ENCODE measurements around the gene LGALS3BP.
A peak's percentile ranks its signal among the peaks of the same experiment; 100 is the strongest.

The LGALS3BP gene

DNA sequence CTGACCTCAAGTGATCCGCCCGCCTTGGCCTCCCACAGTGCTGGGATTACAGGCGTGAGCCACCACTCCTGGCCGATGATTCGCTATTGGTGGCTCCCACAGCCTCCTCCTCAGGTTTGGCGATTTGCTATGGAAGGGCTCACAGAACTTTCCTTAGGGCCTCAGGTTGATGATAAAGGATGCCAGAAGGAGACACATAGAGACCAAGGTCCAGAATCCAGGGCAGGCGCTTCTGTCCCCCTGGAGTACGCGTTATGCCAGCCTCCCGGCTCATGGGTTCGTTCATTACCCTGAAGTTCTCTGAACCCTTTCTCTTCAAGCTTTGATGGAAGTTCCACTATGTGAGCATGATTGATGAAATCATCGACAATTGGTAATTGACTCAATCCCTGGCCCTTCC is 19.9 kb downstream of the LGALS3BP start:
- H3K4me3 ChIP-seq (ENCODE audit: low read depth, low read length), result no peak overlapping the region
- TF ChIP-seq, protein P1, sequence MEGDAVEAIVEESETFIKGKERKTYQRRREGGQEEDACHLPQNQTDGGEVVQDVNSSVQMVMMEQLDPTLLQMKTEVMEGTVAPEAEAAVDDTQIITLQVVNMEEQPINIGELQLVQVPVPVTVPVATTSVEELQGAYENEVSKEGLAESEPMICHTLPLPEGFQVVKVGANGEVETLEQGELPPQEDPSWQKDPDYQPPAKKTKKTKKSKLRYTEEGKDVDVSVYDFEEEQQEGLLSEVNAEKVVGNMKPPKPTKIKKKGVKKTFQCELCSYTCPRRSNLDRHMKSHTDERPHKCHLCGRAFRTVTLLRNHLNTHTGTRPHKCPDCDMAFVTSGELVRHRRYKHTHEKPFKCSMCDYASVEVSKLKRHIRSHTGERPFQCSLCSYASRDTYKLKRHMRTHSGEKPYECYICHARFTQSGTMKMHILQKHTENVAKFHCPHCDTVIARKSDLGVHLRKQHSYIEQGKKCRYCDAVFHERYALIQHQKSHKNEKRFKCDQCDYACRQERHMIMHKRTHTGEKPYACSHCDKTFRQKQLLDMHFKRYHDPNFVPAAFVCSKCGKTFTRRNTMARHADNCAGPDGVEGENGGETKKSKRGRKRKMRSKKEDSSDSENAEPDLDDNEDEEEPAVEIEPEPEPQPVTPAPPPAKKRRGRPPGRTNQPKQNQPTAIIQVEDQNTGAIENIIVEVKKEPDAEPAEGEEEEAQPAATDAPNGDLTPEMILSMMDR (IDR thresholded peaks at IDR 0.05; ENCODE audit: low read depth, low read length), result no peak
- in situ Hi-C loops (cut with HindIII; ENCODE audit: low sequenced_read_pairs), result no loop called here
- no peak for DNase-seq (ENCODE audit: low read depth, low spot score)

DNA sequence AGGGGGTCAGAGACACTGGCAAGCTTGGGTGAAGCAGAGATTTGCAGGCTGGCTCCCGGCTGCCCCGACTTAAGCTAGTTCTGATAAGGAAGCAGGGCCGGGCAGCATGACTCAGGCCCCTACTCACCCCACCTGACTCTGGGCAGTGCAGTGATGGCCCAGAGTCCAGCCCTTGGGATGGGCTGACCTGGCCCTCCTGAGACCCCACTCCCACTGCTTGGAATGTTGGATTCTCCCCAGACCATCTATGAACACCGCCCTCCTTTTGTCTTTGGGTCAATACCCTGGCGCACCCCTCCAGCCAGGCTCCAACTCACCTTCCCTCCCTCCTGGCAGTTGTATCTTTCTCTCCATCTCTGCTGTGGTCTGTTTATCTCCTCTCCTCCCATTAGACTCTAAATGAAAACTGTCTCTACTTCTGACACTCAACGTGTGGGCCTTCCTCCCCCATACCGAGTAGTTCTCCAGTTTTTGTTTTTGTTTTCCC is 21.0 kb downstream of the LGALS3BP start:
- TF ChIP-seq, protein P1 (IDR thresholded peaks at IDR 0.05; ENCODE audit: low read depth, low read length), result no peak
- no peak for DNase-seq (ENCODE audit: low read depth, low spot score)
- H3K4me3 ChIP-seq (ENCODE audit: low read depth, low read length), result no peak overlapping the region
- in situ Hi-C loops (cut with HindIII; ENCODE audit: low sequenced_read_pairs), result no loop called here

DNA sequence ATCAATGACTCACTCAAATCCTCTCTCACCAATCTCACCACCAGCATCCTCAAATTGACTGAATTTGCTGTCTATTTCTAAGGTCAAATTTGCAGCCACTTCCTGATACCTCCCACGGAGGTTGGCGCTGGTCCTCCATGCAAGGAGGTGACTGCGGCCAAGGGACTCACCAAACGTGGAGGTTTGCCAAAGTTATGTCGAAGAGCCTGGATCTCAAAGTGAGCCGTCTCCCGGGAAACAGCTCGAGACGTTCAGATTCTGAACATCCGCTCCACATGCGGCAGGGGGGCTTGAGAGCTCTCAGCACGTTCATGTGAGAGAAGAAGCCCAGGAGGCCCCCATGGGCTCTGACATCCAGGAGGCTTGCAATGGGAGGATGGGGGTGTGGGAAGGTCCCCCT is 22.6 kb downstream of the LGALS3BP start:
- TF ChIP-seq, protein P1 (IDR thresholded peaks at IDR 0.05; ENCODE audit: low read depth, low read length), result no peak
- in situ Hi-C loops (cut with HindIII; ENCODE audit: low sequenced_read_pairs), result no loop called here

DNA sequence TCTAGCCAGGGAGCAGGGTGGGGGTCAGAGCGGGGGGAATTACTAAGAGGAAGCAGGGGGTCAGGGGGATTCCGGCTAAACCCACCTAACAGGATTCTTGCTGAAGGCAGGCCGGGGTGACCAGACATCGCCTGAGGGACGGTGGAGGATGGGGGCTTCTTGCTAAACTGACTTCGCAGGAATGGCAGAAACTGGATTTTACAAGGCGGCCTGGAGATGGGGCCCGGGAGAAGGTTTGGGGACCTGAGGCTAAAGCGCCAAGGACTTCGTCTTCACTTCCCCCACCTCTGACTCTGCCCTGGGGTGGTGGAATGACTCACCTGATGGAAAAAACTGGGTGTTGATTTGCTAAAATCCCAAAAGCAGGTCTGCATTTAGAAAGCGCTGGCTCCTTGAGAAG is 23.5 kb downstream of the LGALS3BP start:
- DNase-seq (ENCODE audit: low read depth, low spot score), result no peak
- no peak overlapping the region for H3K4me3 ChIP-seq (ENCODE audit: low read depth, low read length)
- in situ Hi-C loops (cut with HindIII; ENCODE audit: low sequenced_read_pairs), result no loop called here
- TF ChIP-seq, protein P1 (IDR thresholded peaks at IDR 0.05; ENCODE audit: low read depth, low read length), result no peak

More for the DNA sequence above, 22.6 kb downstream of the LGALS3BP start:
- peak; percentile 74 for DNase-seq (ENCODE audit: low read depth, low spot score)
- no peak overlapping the region for H3K4me3 ChIP-seq (ENCODE audit: low read depth, low read length)

DNA sequence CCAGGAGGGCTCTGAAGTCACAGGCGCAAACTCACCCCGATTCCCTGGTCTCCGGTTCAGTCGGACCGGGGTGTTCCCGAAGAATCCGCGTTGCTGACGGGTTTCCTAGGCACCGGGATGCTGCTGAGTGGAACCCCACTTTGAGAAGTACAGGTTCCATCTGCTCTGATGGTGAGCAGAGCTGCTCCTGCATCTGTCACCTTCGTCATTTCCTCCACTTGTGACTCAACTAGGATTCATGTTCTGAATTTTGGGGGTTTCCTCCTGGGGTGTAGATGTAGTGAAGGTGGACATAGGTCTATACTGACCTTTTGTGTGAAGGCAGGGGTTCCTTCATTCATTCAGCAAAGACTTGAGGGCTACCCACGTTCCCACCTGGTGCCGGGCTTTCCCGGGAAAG is 25.0 kb downstream of the LGALS3BP start:
- no peak for DNase-seq (ENCODE audit: low read depth, low spot score)
- in situ Hi-C loops (cut with HindIII; ENCODE audit: low sequenced_read_pairs), result no loop called here
- TF ChIP-seq, protein P1 (IDR thresholded peaks at IDR 0.05; ENCODE audit: low read depth, low read length), result no peak
- H3K4me3 ChIP-seq (ENCODE audit: low read depth, low read length), result no peak overlapping the region

DNA sequence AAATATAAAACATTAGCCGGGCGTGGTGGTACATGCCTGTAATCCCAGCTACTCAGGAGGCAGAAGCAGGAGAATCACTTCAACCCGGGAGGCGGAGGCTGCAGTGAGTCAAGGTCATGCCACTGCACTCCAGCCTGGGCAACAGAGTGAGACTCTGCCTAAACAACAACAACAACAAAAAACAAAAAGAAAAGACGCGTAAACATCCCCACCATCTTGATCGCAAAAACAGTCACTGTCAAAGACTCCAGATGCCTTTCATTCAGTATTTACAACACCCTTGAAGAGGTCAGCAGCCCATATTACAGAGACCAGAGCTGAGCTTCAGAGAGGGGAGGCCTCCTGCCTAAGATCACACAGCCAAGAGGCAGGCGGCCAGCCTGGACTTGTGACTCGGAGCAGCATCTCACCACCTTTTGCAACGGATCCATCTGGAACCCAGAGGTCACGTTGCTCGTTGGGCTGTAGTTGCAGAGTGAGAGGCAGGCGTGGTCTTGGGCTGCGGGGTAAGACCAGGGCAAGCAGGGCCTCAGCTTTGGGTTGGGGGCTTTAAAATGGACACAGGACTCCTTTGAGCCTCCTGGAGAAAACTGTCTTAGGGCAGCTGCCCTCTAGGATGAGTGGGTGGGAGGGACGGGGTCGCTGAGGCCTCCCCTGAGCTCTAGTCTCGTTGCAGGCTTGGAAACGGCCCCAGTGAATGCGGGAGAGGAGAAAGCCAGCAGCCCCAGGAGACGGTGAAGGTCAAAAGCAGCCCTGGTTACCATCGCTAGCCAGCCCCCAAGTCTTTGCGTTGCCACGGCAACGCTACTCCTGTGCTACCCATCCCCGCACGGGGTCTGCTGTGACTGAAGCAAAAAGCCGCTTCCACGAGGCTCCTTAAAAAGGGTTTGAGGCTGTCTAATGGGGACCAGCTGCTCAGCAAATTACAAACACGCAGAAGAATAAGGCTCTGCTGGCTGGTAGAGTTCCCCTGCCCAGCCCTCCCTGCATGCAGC is 26.1 kb downstream of the LGALS3BP start:
- no peak overlapping the region for H3K4me3 ChIP-seq (ENCODE audit: low read depth, low read length)
- TF ChIP-seq, protein P1 (IDR thresholded peaks at IDR 0.05; ENCODE audit: low read depth, low read length), result no peak
- in situ Hi-C loops (cut with HindIII; ENCODE audit: low sequenced_read_pairs), result no loop called here
- peak; percentile 33 for DNase-seq (ENCODE audit: low read depth, low spot score)

Measured in astrocyte of the spinal cord (primary cell).